SH-SY5Y (cell line): Measurements from ENCODE around the gene ZNHIT1.

Experiments used
- GATA2 ChIP-seq: IDR thresholded peaks from 2 replicates; pipeline ENCODE4 v1.6.1; 2011; ENCODE audit warnings: mild to moderate bottlenecking, low read depth, low read length
- GATA3 ChIP-seq: IDR thresholded peaks from 2 replicates; pipeline ENCODE4 v1.6.1; 2011; ENCODE audit warnings: low read depth, mild to moderate bottlenecking, low read length, moderate library complexity

The ZNHIT1 gene

DNA sequence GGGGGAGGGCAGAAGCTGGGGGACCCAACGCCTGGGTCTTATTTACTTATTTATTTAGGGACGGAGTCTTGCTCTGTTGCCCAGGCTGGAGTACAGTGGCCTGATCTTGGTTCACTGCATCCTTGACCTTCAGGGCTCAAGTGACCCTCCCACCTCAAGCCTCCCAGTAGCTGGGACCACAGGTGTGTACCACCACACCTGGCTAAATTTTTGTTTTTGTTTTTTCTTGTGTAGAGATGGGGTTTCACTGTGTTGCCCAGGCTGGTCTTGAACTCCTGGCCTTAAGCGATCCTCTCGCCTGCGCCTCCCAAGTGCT lies 15.4 kb upstream of the ZNHIT1 start:
- TF ChIP-seq GATA2: no peak
- no peak for TF ChIP-seq GATA3

GRCh38 chr7:101205901-101206664 lies 11.9 kb upstream of the ZNHIT1 start:
- no peak for TF ChIP-seq GATA2
- TF ChIP-seq GATA3: no peak

GRCh38 chr7:101206665-101207042 lies 11.3 kb upstream of the ZNHIT1 start:
- TF ChIP-seq GATA2: no peak
- no peak for TF ChIP-seq GATA3

- TF ChIP-seq GATA2: no peak
- TF ChIP-seq GATA3: no peak
Observed at GRCh38 chr7:101207459-101207858, 10.5 kb upstream of the ZNHIT1 start.

DNA sequence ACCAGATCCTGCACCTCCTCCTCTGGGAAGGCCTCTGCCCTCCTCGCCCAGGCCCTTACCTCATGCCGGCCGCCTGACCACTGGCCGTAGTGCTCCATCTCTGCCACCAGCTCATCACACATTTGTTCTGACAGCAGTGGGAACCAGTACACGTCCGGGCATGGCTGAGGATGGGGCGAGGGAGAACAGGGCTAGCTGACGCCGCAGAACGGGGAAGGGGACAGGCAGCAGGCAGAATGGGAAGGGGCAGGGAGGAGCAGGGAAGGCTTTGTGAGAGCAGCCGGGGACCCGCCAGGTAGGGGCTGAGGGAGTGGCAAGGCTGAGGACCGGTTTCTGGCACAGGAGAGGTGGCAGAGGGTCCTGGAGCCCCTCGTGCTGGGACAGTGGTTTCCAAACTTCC lies 9.2 kb upstream of the ZNHIT1 start:
- TF ChIP-seq GATA3: no peak
- TF ChIP-seq GATA2: no peak

GRCh38 chr7:101210143-101210542 lies 7.8 kb upstream of the ZNHIT1 start:
- no peak for TF ChIP-seq GATA2
- TF ChIP-seq GATA3: no peak

- no peak for TF ChIP-seq GATA2
- TF ChIP-seq GATA3: no peak
Observed at GRCh38 chr7:101211501-101211900, 6.5 kb upstream of the ZNHIT1 start.

DNA sequence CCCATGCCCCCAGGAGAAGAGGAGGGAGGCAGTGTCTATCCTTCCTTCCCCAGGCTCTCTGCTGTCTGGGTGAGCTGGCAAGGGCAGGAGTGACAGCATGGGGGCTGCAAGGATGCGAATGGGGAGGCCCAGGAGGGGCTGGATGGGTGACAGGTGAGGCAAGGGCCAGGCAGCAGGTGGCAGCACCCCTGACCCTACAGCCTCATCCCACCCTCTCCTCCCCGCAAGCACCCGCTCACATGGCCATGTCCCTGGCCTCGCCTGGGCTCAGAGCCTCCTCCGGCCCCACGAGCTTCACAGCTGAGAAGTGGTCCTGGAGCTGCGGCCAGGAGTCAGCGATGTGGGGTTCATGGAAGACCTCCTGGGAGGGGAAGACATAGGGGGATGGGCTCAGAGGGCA lies 6.0 kb upstream of the ZNHIT1 start:
- TF ChIP-seq GATA2 (no peak), GATA3 (no peak)

GRCh38 chr7:101216001-101216859 lies 1.7 kb upstream of the ZNHIT1 start:
- TF ChIP-seq GATA3 (no peak), GATA2 (no peak)

DNA sequence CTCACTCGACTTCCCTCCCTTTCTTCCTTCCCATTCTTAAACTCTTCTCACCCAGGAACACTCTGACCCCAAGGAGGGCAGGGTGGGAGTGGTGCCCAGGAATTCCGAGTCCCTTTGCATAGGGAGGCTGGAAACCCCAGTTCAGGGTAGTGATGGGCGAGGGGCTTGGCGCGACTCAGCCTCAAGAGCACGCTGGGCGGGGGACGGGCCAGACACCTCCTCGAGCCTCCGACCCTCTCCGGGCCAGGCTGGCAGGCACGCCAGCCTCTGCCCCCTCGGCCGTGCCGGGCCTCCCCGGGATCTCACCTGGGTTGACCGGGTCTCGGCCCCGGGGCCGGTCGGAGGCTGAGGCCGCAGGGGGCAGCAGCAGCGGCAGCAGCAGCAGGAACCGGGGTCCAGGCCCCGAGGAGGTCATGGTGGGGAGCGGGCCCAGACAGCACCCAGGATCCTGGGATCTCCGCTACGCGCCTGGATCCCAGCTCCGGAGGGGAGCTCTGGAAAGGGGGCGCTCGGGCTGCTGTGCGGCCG lies 1.0 kb upstream of the ZNHIT1 start:
- TF ChIP-seq GATA2: no peak
- TF ChIP-seq GATA3: no peak

DNA sequence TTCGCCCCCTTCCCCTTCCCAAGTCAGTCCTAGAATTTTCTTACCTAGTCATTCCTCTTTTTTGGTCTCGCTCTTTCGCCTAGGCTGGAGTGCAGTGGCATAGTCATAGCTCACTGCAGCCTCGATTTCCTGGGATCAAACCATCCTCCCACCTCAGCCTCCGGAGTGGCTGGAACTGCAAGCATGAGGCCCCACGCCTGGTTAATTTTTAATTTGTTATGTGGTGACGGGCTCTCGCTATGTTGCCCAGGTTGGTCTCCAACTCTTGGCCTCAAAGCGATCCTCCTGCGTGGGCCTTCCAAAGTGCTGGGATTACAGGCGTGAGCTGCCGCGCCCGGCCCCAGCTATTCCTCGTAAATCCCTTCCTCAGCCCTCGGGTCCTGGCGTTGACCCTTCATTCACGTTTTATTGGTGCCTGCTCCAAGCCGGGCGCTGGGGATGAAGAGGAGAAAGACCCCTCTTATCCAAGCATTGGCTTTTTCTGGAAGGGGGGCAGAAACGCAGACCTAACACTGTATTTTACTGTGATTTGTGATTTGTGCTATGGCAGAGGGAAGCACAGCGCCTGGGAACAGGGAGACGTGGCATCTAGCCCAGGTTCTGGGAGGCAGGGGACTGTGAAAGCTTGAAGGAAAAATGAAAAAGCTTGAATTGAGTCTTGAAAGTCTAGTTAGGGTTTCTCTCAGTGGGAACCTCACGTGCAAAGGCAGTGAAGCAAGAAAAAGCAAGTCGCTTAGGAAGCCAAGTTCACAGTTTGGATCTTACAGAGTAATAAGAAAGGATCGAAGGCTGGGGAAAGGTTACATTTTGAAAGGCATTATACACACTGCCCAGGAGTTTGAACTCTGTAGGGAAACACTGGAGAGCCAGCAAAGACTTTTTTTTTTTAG lies 516 bp downstream of the ZNHIT1 start:
- TF ChIP-seq GATA2 (no peak), GATA3 (no peak)

DNA sequence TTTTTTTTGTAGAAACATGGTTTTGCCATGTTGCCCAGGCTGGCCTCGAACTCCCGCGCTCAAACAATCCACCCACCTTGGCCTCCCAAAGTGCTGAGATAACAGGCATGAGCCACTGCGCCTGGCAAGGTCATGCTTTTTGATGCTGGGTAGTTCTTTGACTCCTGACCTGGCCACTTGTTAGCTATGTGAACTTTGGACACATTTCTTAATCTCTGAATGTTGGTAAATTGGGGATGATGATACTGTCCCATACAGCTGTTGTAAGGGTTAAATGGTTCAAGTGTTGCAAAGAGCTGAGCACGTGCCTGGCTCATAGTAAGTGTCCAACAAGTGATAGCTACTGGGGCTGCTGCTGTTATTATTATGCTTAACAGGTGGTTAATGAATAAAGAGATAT lies 2.3 kb downstream of the ZNHIT1 start:
- TF ChIP-seq GATA3 (no peak), GATA2 (no peak)

DNA sequence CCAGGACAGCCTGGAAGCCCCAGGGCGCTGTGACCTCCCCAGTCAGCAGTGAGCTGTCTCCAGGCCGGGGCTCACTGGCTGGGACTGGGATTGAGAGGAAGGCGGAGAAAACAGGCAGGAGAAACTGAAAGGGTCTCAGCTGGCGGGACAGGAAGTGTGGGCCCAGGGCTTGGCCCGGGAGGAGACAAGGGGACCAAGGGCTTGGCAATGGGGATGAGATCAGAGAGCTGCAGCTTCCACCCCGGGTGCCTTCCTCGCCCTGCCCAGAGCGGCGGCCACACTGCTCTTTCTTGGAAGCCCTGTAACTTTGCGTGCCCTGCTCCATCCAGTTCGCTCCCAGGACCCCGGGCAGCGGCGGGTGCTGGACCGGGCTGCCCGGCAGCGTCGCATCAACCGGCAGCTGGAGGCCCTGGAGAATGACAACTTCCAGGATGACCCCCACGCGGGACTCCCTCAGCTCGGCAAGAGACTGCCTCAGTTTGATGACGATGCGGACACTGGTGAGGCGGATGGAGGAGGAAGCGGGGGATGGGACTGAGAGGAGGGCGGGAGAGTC lies 4.4 kb downstream of the ZNHIT1 start:
- TF ChIP-seq GATA3: no peak
- no peak for TF ChIP-seq GATA2

GRCh38 chr7:101223528-101223927 lies 5.6 kb downstream of the ZNHIT1 start:
- TF ChIP-seq GATA2 (no peak), GATA3 (no peak)

GRCh38 chr7:101225650-101226049 lies 7.7 kb downstream of the ZNHIT1 start:
- no peak for TF ChIP-seq GATA3
- TF ChIP-seq GATA2: no peak

DNA sequence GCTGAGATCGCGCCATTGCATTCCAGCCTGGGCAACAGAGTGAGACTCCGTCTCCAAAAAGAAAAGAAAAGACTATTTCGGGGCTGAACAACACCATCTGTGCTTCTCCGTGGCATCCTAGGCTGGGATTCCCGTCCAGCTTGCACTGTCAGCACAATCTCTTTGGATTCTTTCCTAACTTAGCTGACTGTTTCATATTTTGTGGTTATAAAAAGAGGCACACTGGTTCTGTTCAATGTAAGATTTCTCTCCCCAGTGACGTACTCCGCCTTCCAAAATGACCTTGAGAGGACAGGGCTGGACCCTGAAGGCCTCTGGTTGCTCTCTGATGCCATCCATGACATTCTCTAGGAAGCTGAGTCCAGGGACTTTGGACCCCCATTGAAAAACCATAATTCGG lies 8.8 kb downstream of the ZNHIT1 start:
- TF ChIP-seq GATA3 (no peak), GATA2 (no peak)
